ENCODE results near the gene UPP1. TPM values are rescaled to one million over a fixed set of nuclear protein-coding genes. Genes with fewer than 3 reads are reported as not detected.
A peak's percentile ranks its signal among the peaks of the same experiment; 100 is the strongest.

UPP1 gene
- total and polyA plus RNA-seq, 2 of the 13 experiments (the other 11 are each of a cell fraction or from before 2014, with no cell fraction given), result 5.7 to 9.8 TPM

DNA sequence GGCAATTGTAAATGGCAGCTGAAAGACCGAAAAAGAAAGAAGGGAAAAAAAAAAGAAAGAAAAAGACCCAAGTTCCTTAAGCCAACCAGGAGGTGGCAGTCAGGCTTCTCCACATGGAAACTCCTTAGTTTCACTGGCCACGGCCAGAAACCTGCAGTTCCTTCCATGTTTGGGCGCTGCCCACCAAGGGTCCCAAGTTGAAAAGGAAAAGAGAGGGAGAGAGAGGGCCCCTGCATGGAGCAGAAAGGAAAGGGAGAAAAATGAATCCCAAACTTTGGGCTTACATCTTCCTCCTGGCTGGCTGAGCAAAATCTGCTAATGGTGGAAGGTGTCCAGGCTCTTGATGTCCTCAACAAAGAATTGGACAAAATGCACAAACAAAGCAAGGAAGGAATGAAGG is 50.4 kb downstream of the UPP1 start (continued):
- TF ChIP-seq, protein P1, sequence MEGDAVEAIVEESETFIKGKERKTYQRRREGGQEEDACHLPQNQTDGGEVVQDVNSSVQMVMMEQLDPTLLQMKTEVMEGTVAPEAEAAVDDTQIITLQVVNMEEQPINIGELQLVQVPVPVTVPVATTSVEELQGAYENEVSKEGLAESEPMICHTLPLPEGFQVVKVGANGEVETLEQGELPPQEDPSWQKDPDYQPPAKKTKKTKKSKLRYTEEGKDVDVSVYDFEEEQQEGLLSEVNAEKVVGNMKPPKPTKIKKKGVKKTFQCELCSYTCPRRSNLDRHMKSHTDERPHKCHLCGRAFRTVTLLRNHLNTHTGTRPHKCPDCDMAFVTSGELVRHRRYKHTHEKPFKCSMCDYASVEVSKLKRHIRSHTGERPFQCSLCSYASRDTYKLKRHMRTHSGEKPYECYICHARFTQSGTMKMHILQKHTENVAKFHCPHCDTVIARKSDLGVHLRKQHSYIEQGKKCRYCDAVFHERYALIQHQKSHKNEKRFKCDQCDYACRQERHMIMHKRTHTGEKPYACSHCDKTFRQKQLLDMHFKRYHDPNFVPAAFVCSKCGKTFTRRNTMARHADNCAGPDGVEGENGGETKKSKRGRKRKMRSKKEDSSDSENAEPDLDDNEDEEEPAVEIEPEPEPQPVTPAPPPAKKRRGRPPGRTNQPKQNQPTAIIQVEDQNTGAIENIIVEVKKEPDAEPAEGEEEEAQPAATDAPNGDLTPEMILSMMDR (CRISPR knock-in tag; IDR thresholded peaks at IDR 0.05), result peak; percentile 76
- TF ChIP-seq, protein P2, sequence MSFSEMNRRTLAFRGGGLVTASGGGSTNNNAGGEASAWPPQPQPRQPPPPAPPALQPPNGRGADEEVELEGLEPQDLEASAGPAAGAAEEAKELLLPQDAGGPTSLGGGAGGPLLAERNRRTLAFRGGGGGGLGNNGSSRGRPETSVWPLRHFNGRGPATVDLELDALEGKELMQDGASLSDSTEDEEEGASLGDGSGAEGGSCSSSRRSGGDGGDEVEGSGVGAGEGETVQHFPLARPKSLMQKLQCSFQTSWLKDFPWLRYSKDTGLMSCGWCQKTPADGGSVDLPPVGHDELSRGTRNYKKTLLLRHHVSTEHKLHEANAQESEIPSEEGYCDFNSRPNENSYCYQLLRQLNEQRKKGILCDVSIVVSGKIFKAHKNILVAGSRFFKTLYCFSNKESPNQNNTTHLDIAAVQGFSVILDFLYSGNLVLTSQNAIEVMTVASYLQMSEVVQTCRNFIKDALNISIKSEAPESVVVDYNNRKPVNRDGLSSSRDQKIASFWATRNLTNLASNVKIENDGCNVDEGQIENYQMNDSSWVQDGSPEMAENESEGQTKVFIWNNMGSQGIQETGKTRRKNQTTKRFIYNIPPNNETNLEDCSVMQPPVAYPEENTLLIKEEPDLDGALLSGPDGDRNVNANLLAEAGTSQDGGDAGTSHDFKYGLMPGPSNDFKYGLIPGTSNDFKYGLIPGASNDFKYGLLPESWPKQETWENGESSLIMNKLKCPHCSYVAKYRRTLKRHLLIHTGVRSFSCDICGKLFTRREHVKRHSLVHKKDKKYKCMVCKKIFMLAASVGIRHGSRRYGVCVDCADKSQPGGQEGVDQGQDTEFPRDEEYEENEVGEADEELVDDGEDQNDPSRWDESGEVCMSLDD (CRISPR knock-in tag; IDR thresholded peaks at IDR 0.05; ENCODE audit: borderline replicate concordance), result no peak
- TF ChIP-seq, protein P3, sequence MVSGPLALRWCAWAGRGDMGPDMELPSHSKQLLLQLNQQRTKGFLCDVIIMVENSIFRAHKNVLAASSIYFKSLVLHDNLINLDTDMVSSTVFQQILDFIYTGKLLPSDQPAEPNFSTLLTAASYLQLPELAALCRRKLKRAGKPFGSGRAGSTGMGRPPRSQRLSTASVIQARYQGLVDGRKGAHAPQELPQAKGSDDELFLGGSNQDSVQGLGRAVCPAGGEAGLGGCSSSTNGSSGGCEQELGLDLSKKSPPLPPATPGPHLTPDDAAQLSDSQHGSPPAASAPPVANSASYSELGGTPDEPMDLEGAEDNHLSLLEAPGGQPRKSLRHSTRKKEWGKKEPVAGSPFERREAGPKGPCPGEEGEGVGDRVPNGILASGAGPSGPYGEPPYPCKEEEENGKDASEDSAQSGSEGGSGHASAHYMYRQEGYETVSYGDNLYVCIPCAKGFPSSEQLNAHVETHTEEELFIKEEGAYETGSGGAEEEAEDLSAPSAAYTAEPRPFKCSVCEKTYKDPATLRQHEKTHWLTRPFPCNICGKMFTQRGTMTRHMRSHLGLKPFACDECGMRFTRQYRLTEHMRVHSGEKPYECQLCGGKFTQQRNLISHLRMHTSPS (CRISPR knock-in tag; IDR thresholded peaks at IDR 0.05; ENCODE audit: low read depth), result no peak
- TF ChIP-seq SMC3 (IDR thresholded peaks at IDR 0.05; ENCODE audit: low read length) (peak; percentile 85), KDM5A (IDR thresholded peaks at IDR 0.05; ENCODE audit: borderline replicate concordance, low read length) (peak; percentile 8; the same call in 1 of the 2 replicates), ZFP82 (CRISPR knock-in tag; IDR thresholded peaks at IDR 0.05; ENCODE audit: borderline replicate concordance) (0 out of 2 replicates have a peak, but pooled peaks have one; percentile 54), ARID2 (CRISPR knock-in tag; IDR thresholded peaks at IDR 0.05; ENCODE audit: borderline replicate concordance) (0 out of 2 replicates have a peak, but pooled peaks have one; percentile 57), TMF1 (CRISPR knock-in tag; IDR thresholded peaks at IDR 0.05; ENCODE audit: low read depth) (0 out of 2 replicates have a peak, but pooled peaks have one; percentile 25), ZFP37 (CRISPR knock-in tag; IDR thresholded peaks at IDR 0.05; ENCODE audit: borderline replicate concordance) (no peak), KDM2A (CRISPR knock-in tag; IDR thresholded peaks at IDR 0.05; ENCODE audit: borderline replicate concordance, low read depth) (no peak), NKX3-1 (CRISPR knock-in tag; IDR thresholded peaks at IDR 0.05) (0 out of 2 replicates have a peak, but pooled peaks have one; percentile 36), ZSCAN20 (CRISPR knock-in tag; IDR thresholded peaks at IDR 0.05; ENCODE audit: borderline replicate concordance) (0 out of 2 replicates have a peak, but pooled peaks have one; percentile 59)
- TF ChIP-seq, protein P4, sequence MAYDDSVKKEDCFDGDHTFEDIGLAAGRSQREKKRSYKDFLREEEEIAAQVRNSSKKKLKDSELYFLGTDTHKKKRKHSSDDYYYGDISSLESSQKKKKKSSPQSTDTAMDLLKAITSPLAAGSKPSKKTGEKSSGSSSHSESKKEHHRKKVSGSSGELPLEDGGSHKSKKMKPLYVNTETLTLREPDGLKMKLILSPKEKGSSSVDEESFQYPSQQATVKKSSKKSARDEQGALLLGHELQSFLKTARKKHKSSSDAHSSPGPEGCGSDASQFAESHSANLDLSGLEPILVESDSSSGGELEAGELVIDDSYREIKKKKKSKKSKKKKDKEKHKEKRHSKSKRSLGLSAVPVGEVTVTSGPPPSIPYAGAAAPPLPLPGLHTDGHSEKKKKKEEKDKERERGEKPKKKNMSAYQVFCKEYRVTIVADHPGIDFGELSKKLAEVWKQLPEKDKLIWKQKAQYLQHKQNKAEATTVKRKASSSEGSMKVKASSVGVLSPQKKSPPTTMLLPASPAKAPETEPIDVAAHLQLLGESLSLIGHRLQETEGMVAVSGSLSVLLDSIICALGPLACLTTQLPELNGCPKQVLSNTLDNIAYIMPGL (CRISPR knock-in tag; IDR thresholded peaks at IDR 0.05; ENCODE audit: borderline replicate concordance in 1 of 2, low read depth in 1 of 2), result 0 out of 4 replicates have a peak, but pooled peaks of 1 of the 2 experiments have one; percentile 60
- TF ChIP-seq, protein P5, sequence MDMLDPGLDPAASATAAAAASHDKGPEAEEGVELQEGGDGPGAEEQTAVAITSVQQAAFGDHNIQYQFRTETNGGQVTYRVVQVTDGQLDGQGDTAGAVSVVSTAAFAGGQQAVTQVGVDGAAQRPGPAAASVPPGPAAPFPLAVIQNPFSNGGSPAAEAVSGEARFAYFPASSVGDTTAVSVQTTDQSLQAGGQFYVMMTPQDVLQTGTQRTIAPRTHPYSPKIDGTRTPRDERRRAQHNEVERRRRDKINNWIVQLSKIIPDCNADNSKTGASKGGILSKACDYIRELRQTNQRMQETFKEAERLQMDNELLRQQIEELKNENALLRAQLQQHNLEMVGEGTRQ (IDR thresholded peaks at IDR 0.05; ENCODE audit: low read depth, low read length), result no peak
- TF ChIP-seq, protein P5 (CRISPR knock-in tag; IDR thresholded peaks at IDR 0.05; ENCODE audit: borderline replicate concordance), result no peak

All from HepG2 (cell line).